Measurements from ENCODE around the gene SIDT2.
"Not testable (repeated sequence)": the region's sequence is repeated elsewhere in the genome, so short reads cannot be mapped to it uniquely, and the experiment has no call there.

SIDT2 gene

DNA sequence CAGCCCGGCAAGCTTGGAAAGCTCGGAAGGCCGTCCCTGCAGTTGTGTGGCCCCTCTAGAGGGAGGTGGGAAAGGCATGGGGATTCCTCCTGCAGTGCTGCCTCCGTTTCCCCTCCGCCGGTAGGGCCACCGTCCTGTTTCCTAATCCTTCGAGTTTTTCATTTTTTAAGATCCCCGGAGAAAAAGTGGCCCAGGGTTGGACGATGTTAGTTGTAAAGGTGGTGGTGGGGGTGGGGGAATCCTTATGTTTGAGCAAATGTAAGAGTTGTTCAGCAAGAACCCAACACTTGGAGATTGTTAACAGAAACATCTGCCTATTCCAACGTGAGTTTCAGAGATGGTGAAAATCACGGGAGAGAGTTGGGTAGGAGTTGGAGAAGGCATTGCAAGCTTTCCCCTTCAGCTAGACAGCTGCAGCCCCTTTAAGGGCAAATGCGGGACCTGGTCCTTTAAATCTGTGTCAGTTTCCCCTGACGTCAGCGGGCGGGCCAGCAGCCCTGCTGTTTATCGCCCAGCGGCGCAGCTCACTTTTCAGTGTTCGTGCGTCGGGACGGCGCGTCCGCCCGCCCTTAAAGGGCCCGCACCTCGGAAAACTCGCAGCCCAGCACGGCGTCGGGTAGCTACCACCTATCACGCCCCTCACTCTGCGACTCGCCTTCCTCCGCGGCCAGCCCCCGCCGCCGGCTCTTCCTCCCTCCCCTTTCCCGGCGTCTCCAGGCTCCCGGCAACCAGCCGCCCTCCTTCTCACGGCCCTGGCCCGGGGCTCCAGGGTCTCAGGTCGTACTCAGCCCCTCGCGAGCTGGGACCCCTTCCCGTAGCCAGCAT, at the start of gene SIDT2:
TSS of gene SIDT2 (plus strand) at position 534 of the 825 bp plus-strand sequence. CDS start 521 bp downstream, outside the sequence.
- peak; percentile 93 for DNase-seq (ENCODE audit: low spot score)

DNA sequence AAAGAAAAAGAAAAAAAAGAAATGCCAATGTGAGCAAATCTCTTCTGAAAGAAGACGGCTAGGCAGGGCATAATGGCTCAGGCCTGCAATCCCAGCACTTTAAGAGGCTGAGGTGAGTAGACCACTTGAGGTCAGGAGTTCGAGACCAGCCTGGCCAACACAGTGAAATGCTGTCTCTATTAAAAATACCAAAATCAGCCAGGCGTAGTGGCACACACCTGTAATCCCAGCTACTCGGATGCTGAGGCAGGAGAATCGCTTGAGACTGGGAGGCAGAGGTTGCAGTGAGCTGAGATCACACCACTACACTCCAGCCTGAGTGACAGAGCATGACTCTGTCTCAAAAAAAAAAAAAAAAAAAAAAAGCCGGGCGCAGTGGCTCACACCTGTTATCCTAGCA, 48.1 kb upstream of the SIDT2 start:
- not testable (repeated sequence) for DNase-seq (ENCODE audit: low spot score)

- no peak for DNase-seq (ENCODE audit: low spot score)
Measured at GRCh38 chr11:117130879-117131278, 47.7 kb upstream of the SIDT2 start.

- DNase-seq (ENCODE audit: low spot score) = no peak
Measured at GRCh38 chr11:117134431-117134830, 44.1 kb upstream of the SIDT2 start.

- DNase-seq (ENCODE audit: low spot score) = not testable (repeated sequence)
Measured at GRCh38 chr11:117134979-117135378, 43.6 kb upstream of the SIDT2 start.

DNA sequence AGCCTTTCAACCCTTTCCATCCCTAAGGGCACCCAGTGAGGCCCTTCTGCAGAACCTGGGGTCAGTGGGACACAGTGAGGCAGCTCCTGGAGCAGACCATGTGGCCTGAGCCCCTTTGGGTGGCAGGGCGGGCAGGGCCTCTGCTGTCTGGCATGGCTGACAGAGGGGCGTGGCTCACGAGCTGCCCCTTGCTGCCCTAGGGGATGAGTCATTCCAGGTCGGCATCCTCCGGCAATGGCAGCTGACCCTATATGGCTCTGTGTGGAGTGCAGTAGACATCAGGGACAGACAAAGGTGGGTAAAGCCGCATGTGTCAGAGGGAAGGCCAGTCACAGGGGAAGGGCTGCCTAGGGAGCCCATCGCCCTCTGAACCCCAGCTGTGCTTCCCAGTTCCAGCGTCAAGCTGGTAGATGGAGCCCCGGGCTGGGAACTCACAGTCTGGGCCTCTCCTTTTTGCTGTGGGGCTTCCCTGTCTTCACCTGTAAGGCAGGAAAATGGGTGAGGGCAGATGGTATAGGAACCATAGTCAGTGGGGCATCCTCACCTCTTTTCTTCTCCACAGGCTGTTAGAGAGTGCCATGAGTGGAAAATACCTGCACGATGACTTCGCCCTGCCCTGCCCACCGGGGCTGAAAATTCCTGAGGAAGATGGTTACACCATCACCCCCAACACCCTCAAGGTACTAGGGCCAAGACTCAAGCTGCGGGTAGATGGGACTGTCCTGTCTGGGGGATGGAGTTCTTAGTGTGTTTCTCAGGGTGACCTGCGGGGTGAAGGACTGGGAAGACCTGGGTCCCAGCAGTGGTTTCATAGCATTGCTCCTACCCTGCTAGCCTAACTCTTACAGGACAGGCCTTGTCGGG, 41.1 kb upstream of the SIDT2 start:
- not testable (repeated sequence) for DNase-seq (ENCODE audit: low spot score)

- peak; percentile 56 for DNase-seq (ENCODE audit: low spot score)
Measured at GRCh38 chr11:117143390-117143789, 35.2 kb upstream of the SIDT2 start.

GRCh38 chr11:117143871-117144476, 34.6 kb upstream of the SIDT2 start, which contains the start of gene PAFAH1B2:
TSS of gene PAFAH1B2 (plus strand) at chr11:117144287. CDS start at chr11:117152448, 8,161 bp downstream.
- peak; percentile 98 for DNase-seq (ENCODE audit: low spot score)

- peak; percentile 84 for DNase-seq (ENCODE audit: low spot score)
Measured at GRCh38 chr11:117144477-117145392, 33.8 kb upstream of the SIDT2 start.

- DNase-seq (ENCODE audit: low spot score) = peak; percentile 47
Measured at GRCh38 chr11:117145393-117145761, 33.2 kb upstream of the SIDT2 start.

DNA sequence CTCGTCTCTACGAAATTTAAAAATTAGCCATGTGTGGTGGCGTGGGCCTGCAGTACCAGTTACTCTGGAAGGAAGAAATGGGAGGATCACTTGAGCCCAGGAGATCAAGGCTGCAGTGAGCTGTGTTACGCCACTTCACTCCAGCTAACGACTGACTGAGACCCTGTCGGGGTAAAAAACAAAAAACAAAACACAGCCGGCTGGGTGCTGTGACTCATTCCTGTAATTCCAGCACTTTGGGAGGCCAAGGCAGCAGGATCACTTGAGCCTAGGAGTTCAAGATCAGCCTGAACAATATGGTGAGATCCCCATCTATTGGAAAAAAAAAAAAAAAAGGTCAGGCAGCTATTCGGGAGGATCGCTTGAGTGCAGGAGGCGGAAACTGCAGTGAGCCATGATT, 32.0 kb upstream of the SIDT2 start:
- no peak for DNase-seq (ENCODE audit: low spot score)

GRCh38 chr11:117152066-117152465, 26.5 kb upstream of the SIDT2 start:
- no peak for DNase-seq (ENCODE audit: low spot score)

DNA sequence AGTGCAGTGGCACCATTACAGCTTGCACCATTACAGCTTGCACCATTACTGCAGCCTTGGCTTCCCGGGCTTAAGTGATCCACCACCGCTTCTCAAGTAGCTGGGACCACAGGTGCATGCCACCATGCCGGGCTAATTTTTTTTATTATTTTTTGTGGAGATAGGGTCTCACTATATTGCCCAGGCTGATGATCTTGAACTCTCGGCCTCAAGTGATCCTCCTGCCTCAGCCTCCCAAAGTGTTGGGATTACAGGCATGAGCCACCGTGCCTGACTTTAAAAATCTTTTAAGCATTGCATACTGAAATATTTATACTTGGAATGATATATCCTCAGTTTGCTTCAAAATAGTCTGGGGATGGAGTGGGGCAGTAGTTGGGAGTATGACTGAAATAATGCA, 24.1 kb upstream of the SIDT2 start:
- DNase-seq (ENCODE audit: low spot score) = no peak

DNA sequence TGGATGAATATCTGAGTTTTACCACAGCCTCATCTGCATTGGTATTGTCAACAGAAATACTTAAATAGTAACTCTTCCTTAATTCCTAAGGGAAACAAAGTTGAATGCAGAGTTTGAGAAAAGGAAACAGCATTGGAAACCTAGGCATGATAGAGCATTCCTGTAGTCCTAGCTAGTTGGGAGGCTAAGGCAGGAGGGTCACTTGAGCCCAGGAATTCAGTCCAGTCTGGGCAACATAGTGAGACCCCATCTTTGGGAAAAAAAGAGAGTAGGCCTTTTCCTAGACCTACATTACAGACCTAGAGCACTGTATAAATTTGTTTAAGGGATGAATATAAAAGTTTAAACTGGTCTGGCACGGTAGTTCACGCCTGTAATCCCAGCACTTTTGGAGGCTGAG, 21.0 kb upstream of the SIDT2 start:
- DNase-seq (ENCODE audit: low spot score) = no peak

- DNase-seq (ENCODE audit: low spot score) = no peak
Measured at GRCh38 chr11:117159892-117160291, 18.7 kb upstream of the SIDT2 start.

- DNase-seq (ENCODE audit: low spot score) = no peak
Measured at GRCh38 chr11:117160826-117161225, 17.7 kb upstream of the SIDT2 start.

- DNase-seq (ENCODE audit: low spot score) = no peak
Measured at GRCh38 chr11:117166491-117166890, 12.1 kb upstream of the SIDT2 start.

DNA sequence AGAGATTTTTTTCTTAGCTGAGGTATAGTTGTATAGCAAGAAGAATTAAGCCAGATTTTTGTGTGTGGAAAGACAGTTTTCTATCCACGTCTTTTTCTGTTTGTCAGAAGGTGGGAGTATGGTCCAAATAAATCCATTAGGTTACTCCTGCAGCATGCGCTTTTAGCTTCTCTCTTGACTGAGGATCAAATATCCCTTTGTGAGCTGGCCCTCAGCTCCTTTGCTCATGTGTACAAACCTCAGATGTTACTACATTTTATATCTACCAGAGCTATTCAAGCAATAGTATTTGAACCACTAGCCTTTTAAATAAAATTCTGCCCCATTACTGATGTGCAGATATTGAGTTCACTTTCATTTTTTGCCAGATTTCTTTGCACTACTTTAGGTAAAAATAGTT, 8.8 kb upstream of the SIDT2 start:
- no peak for DNase-seq (ENCODE audit: low spot score)

DNA sequence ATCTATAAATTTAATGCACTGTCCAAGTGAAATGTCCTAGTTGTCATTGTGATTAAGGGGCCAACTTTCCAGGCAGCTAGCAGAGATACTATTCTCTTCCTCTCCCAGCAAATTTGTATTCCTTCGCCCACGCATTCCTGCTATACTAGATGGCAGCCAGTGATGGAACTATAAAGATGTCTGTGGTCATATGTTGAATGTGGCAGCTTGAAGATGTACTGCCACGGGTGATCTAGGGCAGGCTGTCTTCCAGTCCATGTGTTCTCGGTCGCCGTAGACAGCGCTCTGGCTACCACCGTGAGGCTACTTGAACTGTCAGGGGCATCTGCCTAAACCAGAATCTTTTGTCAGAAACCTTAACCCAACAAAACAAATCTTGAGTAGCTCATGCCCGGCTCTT, 8.3 kb upstream of the SIDT2 start:
- DNase-seq (ENCODE audit: low spot score) = no peak

DNA sequence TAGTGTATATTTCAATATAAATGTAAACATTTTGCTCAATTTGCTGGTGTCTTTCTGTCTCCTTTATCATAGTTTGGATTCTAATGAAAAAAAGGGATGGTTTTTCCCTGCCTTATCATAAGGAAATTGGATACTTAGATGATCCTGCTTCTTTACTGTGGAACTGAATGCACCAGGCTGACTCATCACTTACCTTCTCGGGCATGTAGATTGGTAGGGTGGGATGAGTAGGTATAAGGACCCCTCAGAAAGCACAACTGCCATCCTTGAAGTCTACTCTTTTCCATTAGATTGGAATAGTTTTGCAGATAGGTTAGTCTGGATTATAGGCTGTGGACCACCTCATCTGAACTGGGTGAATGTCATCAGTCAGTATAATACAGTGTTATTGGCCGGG, 7.5 kb upstream of the SIDT2 start:
- no peak for DNase-seq (ENCODE audit: low spot score)

DNA sequence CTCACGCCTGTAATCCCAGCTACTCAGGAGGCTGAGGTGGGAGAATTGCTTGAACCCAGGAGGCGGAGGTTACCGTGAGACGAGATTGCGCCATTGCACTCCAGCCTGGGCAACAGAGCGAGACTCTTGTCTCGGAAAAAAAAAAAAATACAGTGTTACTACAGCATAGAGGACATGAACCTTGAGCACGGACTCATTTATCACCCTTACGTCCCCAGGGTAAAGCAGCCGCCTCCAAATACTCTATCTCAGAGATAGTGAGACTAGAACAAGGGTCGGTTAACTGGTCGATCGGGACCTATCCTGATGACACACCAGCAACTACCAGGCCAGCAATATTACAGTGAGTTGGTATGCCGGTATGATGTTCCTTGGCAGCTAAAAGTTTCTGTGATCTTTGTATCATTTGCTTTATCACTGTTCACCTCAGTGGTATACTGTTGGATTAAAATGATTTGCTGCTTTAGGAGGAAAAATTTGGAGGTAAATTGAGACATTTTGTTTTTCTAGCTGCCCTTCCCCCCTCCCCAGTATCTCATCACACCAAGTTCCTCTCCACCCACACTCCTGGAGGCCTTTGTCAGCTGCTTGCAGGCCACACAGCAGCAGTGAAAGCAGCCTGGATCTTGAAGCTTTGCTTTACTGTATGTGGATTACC, 7.0 kb upstream of the SIDT2 start:
- no peak for DNase-seq (ENCODE audit: low spot score)

Measured in D341Med (cell line).